ENCODE results near the gene UFL1. TPM values are rescaled to one million over a fixed set of nuclear protein-coding genes. Genes with fewer than 3 reads are reported as not detected.

The UFL1 gene
- total and polyA plus RNA-seq, 9 donors: 15.6 to 31.7 (median 22.7) TPM

GRCh38 chr6:96520171-96521115 is 1.2 kb upstream of the UFL1 start:
- no peak for TF ChIP-seq EP300 (IDR thresholded peaks at IDR 0.05)
- no peak for TF ChIP-seq CTCF (IDR thresholded peaks at IDR 0.05)
- TF ChIP-seq POLR2A (IDR thresholded peaks at IDR 0.05): no peak
- H3K4me1 ChIP-seq (ENCODE audit: insufficient read depth): peaks cover 8% of the 10 kb centered on the region
- H3K27ac ChIP-seq: no peak overlapping the region
- no peaks in the 10 kb centered on the region for H3K27me3 ChIP-seq
- intact Hi-C loops (cut with DNase I): no loop called here
- H3K9me3 ChIP-seq: no peaks in the 10 kb centered on the region
- H3K36me3 ChIP-seq: no peaks in the 10 kb centered on the region
- 40 to 55% (median 44%) methylated on average over 6 of the region's 6 CpGs for WGBS, 3 donors
- DNase-seq: no peak
- H3K4me3 ChIP-seq: peak overlapping the region; percentile 87

- Histone ChIP-seq H3K4me1 (ENCODE audit: insufficient read depth) (peaks cover 8% of the 10 kb centered on the region), H3K36me3 (no peaks in the 10 kb centered on the region), H3K4me3 (peak overlapping the region; percentile 87), H3K27me3 (no peaks in the 10 kb centered on the region), H3K9me3 (no peaks in the 10 kb centered on the region), H3K27ac (peak overlapping the region in 1 of 2 donors; percentile 89)
- intact Hi-C loops (cut with DNase I): no loop called here
- 0 to 2% (median 0%) methylated on average over 8 of the region's 8 CpGs for WGBS, 3 donors
- no peak for TF ChIP-seq EP300 (IDR thresholded peaks at IDR 0.05)
- TF ChIP-seq POLR2A (IDR thresholded peaks at IDR 0.05): no peak
- no peak for DNase-seq
Observed at GRCh38 chr6:96521306-96521643, 331 bp upstream of the UFL1 start.

GRCh38 chr6:96522465-96523009 is 931 bp downstream of the UFL1 start:
- intact Hi-C loops (cut with DNase I): no loop called here
- peak overlapping the region; percentile 87 for H3K4me3 ChIP-seq
- 0 to 1% (median 1%) methylated on average over 5 of the region's 5 CpGs for whole genome bisulfite sequencing, 3 donors

GRCh38 chr6:96528193-96528592 is 6.6 kb downstream of the UFL1 start:
- no peaks in the 10 kb centered on the region for H3K9me3 ChIP-seq
- DNase-seq: no peak
- TF ChIP-seq POLR2A (IDR thresholded peaks at IDR 0.05) (no peak), CTCF (IDR thresholded peaks at IDR 0.05) (no peak), EP300 (IDR thresholded peaks at IDR 0.05) (no peak)
- no peaks in the 10 kb centered on the region for H3K36me3 ChIP-seq
- no peaks in the 10 kb centered on the region for H3K27me3 ChIP-seq
- H3K4me1 ChIP-seq (ENCODE audit: insufficient read depth): no peaks in the 10 kb centered on the region
- intact Hi-C loops (cut with DNase I): no loop called here
- no peak overlapping the region for H3K27ac ChIP-seq
- H3K4me3 ChIP-seq: no peak overlapping the region
- WGBS, 3 donors: 96 to 98% (median 98%) methylated on average over 3 of the region's 3 CpGs

More at GRCh38 chr6:96522465-96523009, 931 bp downstream of the UFL1 start:
- no peak for TF ChIP-seq POLR2A (IDR thresholded peaks at IDR 0.05)
- no peak for TF ChIP-seq EP300 (IDR thresholded peaks at IDR 0.05)
- TF ChIP-seq CTCF (IDR thresholded peaks at IDR 0.05): no peak
- Histone ChIP-seq H3K27me3 (no peaks in the 10 kb centered on the region), H3K27ac (peak overlapping the region; percentile 84 to 89), H3K36me3 (no peaks in the 10 kb centered on the region), H3K4me1 (ENCODE audit: insufficient read depth) (peaks cover 8% of the 10 kb centered on the region), H3K9me3 (no peaks in the 10 kb centered on the region)
- no peak for DNase-seq

GRCh38 chr6:96532399-96532798 is 10.8 kb downstream of the UFL1 start:
- TF ChIP-seq CTCF (IDR thresholded peaks at IDR 0.05): no peak
- TF ChIP-seq EP300 (IDR thresholded peaks at IDR 0.05): no peak
- TF ChIP-seq POLR2A (IDR thresholded peaks at IDR 0.05): no peak
- H3K4me1 ChIP-seq (ENCODE audit: insufficient read depth): no peaks in the 10 kb centered on the region
- 60 to 68% (median 68%) methylated on average over 1 of the region's 1 CpG for WGBS, 3 donors
- DNase-seq: no peak
- intact Hi-C loops (cut with DNase I): no loop called here
- H3K9me3 ChIP-seq: no peaks in the 10 kb centered on the region
- no peaks in the 10 kb centered on the region for H3K36me3 ChIP-seq
- H3K27ac ChIP-seq: no peak overlapping the region
- H3K27me3 ChIP-seq: no peaks in the 10 kb centered on the region
- H3K4me3 ChIP-seq: no peak overlapping the region
